Brain pericyte (primary cell): ENCODE results near the gene PLEKHM3.
"Not testable (repeated sequence)": the region's sequence is repeated elsewhere in the genome, so short reads cannot be mapped to it uniquely, and the experiment has no call there.

Source experiments
- DNase-seq: peaks from one replicate; pipeline ENCODE4 v3.0.0-alpha.2; 2012; ENCODE audit warnings: low read depth, low spot score

Gene PLEKHM3

DNA sequence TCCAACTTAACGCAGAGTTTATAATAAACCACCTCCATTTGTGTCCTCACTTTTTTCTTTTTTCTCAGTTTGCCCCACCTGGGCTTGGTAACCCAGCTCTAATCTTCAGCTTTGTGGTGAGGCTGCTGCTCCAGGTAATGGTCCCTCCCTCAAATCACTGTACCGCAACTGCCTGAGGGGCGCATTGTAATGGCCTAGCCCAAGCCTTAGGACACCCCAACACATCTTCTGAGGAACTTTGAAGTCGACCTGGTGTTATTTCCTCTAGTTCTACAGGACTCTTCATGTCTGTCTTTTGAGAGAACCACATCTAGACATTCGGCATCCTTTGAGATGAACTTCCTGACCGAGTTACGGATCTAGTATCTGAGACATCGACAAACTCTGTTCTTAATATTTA, 99.7 kb downstream of the PLEKHM3 start:
- DNase-seq = no peak

GRCh38 chr2:207921606-207922005, 103.7 kb downstream of the PLEKHM3 start:
- DNase-seq = no peak

DNA sequence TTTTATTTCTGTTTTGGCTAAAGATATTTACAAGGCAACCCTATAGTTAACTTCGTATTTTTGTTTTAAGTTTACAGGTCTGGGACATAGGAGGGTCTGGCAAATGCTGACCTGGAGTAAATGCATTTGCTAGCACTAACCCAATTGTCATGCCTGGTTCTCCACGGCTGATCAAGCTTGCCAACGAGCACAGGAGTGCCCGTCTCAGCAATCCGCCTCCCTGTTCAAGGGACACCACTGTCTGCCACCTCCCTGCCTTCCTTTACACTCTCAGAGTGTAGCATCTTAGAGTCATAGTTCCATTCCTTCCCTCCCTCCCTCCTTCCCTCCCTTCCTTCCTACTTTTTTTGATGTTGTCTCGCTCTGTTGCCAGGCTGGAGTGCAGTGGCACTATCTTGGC, 104.6 kb downstream of the PLEKHM3 start:
- no peak for DNase-seq

DNA sequence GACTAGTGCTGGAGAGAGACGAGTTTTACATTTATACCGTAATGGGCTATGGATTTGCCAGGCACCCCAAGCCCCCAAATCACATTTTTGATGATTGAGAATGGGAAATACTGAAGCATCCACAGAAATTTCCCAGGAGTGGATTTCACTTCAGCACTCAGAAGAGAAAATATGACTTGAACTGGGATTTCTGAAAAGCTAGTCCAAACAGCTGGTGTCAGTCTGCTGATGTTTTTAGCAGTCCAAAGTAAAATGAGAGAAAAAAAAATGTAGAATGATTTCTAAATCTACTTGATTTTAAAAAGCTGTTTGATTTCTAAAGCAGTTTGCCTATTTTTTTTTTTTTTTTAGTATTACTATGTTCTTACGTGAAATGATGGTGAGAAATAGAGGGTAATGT, 105.0 kb downstream of the PLEKHM3 start:
- no peak for DNase-seq

- DNase-seq = no peak
Observed at GRCh38 chr2:207919164-207919919, 106.0 kb downstream of the PLEKHM3 start.

DNA sequence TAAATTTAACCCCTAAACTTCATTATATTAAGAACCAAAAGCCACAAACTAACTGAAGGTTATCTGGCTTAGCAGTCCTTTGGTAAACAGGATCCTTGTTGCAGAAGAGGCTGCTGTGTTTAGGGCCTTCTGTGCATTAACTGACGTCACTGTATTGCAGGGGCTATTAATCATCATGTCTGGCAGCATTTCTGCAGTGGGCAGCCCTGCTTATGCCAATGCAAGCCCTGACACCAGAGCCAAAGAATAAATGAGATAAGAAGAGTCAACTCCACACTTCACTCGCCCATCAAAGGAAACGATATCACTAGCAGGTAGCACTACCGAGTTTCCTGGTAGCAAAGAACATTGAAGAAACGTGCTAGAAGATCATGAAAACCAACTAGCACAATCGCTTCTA, 110.6 kb downstream of the PLEKHM3 start:
- DNase-seq = no peak

DNA sequence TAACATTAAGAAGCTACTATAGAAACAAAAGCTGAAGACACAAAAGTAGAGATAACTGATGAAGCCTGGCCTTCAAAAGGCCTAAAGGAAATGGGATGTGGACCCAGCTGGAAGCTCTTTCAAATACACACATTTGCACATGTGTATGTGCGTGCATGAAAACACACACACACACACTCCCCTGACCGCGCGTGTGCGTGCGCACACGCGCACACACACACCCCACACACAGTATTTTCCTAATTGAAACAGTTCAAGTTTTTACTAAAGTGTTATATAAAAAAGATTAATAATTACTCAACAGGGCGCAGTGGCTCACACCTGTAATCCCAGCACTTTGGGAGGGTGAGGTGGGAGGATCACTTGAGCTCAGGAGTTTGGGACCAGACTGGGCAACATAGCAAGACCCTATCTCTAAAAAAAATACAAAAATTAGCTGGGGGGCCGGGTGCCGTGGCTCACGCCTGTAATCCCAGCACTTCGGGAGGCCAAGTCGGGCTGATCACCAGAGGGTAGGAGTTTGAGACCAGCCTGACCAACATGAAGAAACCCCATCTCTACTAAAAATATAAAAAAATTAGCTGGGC, 111.5 kb downstream of the PLEKHM3 start:
- no peak for DNase-seq

- DNase-seq = no peak
Observed at GRCh38 chr2:207911856-207912255, 113.5 kb downstream of the PLEKHM3 start.

GRCh38 chr2:207911215-207911614, 114.1 kb downstream of the PLEKHM3 start:
- DNase-seq = no peak

DNA sequence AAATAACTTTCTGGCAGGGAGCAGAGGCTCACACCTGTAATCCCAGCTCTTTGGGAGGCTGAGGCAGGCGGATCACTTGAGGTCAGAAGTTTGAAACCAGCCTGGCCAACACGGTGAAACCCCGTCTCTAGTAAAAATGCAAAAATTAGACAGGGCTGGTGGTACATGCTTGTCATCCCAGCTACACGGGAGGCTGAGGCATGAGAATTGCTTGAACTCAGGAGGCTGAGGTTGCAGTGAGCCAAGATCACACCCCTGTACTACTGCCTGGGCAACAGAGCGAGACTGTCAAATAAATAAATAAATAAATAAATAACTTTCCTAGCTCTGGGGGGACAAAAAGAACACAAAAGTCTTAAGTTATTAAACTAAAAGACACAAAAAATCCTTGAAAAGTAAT, 118.8 kb downstream of the PLEKHM3 start:
- not testable (repeated sequence) for DNase-seq

GRCh38 chr2:207905546-207905945, 119.8 kb downstream of the PLEKHM3 start:
- no peak for DNase-seq

DNA sequence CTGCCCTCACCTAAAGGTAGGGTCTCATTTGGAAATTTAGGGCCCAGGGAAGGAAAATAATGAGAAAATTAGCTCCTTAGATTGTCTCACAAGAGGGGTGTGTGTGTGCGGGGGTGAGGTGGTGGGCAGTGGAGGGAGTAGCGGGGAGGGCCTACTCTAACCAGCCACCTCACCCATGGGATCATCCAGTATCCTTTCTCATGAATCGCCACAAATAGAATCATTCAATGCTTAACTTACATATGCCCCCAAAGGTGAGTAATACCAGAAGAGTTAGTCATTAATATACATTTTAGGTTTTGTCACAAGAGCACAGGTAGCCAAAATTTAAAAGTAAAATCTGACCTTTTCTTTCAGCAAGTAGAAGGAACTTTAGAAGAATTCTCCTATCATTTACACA, 122.1 kb downstream of the PLEKHM3 start:
- no peak for DNase-seq

GRCh38 chr2:207902821-207903220, 122.5 kb downstream of the PLEKHM3 start:
- no peak for DNase-seq

DNA sequence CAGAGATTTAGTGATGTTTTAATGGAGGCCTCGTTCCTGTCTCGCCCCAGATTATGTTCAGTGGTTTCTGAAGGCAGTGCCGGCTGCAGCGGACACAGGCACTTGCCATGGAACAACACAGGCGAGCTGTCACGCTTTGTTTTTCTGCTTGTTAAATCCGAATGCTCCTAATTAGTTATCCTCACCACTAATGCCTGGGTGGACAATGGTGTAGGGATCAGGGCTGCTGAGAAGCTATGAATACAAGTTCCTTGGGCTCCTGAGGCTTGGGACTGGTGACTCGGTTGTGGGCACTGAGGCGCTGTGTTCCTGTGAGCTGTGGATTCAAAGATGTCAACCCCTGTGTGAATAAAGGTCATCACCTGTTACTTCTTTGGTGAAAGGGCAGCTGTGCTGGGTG, 123.5 kb downstream of the PLEKHM3 start:
- no peak for DNase-seq

- no peak for DNase-seq
Observed at GRCh38 chr2:207901401-207901800, 123.9 kb downstream of the PLEKHM3 start.

- DNase-seq = no peak
Observed at GRCh38 chr2:207898354-207898695, 127.0 kb downstream of the PLEKHM3 start.

DNA sequence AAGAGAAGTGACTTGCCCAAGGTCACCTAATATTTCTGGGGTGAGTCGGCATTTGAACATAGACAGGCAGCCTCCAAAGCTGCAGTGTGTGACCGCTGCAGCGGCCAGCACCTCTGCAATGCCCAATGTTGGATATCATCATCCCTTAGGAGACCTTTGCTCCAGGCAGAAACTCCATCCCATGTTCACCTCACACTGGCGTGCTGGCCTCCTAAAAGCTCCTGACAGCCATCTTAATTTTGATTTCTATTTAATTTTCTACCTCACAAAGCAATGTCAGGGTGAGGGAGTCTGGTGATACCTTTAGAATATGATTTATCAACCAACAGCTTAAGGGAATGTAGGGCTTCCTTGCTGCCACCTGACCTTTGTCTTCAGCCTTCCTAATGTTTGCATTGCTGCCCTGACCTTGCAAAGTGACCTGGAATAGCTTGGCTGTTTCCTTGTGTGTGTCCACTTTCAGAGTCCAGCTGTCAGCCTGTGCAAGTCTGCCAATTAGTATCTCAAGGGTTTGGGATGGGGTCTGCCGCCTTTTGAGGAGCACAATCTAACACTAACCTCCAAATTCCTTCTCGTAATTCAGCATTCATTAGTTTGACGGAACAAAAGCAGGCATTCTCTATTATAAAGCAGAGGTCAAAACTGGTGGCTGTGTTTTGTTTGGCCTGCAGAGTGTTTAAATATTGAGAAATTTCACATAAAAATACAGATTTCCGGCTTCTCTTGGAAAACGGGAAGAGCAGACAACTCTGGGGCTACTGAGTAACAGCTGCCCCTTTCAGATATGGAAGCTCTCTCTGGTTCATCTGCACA, 127.6 kb downstream of the PLEKHM3 start:
- DNase-seq = no peak

DNA sequence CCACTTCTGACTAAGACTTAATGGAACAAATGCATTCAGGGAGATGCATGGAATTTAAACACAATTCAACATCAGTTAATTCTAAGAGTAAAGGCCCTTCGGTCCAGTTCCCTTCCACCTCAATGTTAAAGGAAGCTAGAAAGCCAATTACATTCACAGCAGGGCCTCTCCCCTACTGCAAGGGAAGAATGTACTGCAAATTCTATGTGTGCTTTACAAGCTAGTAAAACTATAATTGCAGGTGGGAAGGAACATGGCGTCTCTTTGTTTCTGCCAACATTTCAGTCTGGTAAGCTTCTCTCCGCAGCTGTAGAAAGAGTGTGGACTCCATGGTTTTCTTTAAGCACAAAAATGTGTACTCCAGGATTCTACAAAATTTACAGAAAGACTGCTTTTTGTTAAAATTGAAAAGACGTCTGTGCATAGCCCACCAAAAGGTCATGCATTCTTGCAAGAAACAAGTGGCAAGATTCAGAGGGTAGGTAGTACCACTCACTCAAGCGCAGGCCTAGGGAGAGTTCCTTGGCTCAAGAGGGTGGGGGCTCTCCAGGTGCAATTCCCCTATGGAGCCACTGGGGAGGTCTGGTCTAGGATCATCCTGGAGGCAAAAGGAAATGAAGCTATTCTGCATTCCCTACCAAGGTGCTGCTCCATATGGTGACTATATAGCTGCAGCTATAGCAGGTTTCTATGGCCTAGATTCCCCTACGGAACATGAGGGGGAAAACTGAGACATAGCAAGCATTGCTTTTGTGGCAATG, 128.6 kb downstream of the PLEKHM3 start:
- no peak for DNase-seq

DNA sequence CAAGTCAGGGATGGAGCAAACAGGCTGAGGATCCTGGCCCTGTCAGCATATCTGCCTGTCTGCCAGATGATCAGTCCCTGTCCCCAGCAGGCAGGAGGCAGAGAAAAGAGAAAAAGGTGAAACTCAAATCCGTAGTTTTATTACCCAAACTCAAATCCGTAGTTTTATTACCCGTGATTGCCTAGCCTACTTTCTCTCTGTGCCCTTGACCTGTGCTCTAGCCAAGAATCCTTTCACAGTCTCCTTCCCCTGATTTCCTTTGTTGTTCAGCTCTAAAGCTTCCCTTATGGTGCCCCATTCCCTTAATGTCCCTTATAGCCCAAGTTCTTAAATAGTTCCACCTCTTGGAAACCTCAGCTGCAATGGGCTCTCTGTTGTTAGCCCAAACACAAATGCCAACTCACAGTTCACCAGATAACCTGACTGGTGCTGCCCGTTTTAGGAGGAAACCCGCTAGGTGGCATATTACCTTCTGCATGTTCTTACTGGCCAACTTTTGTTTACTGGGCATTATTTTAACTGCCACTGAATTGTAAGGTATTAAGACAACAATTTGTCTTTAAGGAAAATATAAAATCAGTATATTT, 130.0 kb downstream of the PLEKHM3 start:
- DNase-seq = no peak

DNA sequence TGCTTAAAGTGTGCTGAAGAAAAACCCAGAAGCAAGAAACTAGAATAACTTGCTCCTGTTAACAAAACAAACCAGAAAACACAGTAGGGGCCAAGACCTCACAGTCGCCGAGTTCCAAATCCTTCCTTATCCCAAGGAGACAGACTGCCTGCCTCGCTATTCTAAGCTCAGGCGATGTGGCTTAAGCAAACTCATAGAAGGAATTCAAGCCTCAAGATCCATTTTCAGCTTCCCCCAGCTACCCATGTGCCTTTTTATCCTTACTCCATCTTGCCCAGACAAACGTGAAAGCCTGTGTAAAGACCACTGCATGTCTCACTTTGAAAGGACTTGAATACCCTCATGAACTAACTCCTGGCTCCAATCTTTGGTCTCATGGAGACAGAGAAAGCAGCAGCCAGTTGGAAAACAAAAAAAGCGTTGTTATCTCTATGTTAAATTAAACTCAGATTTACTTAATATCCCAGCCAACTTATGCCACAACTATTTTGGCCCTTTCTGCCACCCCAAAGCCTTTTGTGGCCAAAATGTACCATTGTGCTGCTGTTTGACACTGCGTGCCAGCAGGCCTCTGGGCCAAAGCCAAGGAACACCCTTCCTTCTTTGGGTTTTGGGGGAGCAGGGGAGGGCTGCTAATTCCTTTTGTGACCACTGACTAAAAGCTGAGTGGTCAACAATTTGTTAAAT, 132.5 kb downstream of the PLEKHM3 start:
- no peak for DNase-seq
